AG09309 (cell line): Measurements from ENCODE around the gene MOB1A.

Experiments used
- DNase-seq: peaks from one replicate; pipeline ENCODE4 v3.0.0-alpha.2; 2010; ENCODE audit warnings: low read depth
- H3K4me3 ChIP-seq: 2 replicates; pipeline ENCODE4 v1.5.1; 2011; ENCODE audit warnings: mild to moderate bottlenecking, low read depth, low read length, moderate library complexity; ENCODE audit not compliant: control insufficient read depth
- CTCF ChIP-seq: IDR thresholded peaks from 2 replicates; pipeline ENCODE4 v1.5.1; 2011; ENCODE audit warnings: mild to moderate bottlenecking, low read depth, low read length, inconsistent platforms; ENCODE audit not compliant: insufficient read depth, control insufficient read depth; ENCODE audit errors: missing control alignments

Gene MOB1A

DNA sequence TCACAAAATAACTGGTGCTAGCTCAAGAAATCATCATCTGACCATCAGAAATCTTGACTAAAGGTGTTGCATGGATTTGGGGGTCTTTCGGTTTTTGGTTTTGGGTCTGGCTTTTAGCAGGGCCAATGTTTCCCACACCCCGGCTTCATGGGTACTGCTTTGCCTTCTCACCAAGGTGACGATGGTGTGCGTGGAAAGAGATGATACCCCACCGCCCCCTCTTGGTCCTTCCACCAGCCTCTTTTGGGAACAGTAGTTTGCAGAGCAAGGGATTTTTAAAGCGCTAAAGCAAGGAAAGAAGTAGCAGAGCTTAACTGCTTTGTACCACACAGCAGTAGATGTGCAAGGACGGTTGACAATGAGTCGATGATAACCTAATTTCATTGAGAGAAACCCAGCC, 73.3 kb downstream of the MOB1A start:
- no peak overlapping the region for H3K4me3 ChIP-seq
- no peak for TF ChIP-seq CTCF
- no peak for DNase-seq

- TF ChIP-seq CTCF = no peak
- no peak overlapping the region for H3K4me3 ChIP-seq
- no peak for DNase-seq
These were observed 73.8 kb downstream of the MOB1A start for GRCh38 chr2:74104839-74105238.

DNA sequence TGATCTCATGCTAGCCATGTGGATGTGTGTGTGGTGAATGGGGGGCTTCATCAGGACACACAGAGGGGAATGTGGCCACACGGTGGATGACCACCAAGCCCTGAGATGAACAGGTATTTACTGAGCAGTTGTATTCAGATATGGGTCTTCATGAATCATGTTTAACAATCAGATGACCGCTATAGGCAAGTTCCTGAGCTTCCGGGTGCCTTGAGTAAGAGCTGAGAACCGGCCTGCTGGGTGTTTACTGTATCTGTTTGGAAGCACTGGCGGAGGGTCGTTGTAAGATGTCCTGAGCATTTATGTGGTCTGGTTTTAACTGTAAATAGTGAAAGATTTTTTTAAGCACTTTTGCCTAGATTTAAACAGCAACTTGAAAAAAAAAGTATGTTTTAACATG, 74.9 kb downstream of the MOB1A start:
- no peak overlapping the region for H3K4me3 ChIP-seq
- no peak for DNase-seq
- TF ChIP-seq CTCF = no peak
